Adrenal gland (tissue), 12 donors: ENCODE data around the gene SEPTIN3. TPM values are rescaled to one million over a fixed set of nuclear protein-coding genes. Genes with fewer than 3 reads are reported as not detected.

ENCODE experiments used
- DNase-seq, 7 donors: peaks; one replicate each; pipeline ENCODE4 v3.0.0-alpha.2; 2019 to 2020
- H3K27ac ChIP-seq, 5 donors: fragments of 200-600 bp; sonication (generic) in 4 of 5; 1 replicate in 3 of 5; 2 replicates in 2 of 5; pipeline versions ENCODE4 v1.5.1 to v1.8.0; 2016 to 2020; ENCODE audit warnings: mild to moderate bottlenecking in 1 of 5
- H3K27me3 ChIP-seq: fragments of 200-600 bp; 2 replicates; pipeline ENCODE4 v1.8.0; 2021
- H3K36me3 ChIP-seq, 2 donors: fragments of 200-600 bp; replicated peaks in 1 of 2; 1 replicate in 1 of 2; 2 replicates in 1 of 2; pipeline versions ENCODE4 v1.5.1 to v1.8.0; 2018 to 2022
- H3K4me1 ChIP-seq, 2 donors: fragments of 200-600 bp; replicated peaks in 1 of 2; 1 replicate in 1 of 2; 2 replicates in 1 of 2; pipeline versions ENCODE4 v1.5.1 to v1.8.0; 2018 to 2021
- H3K4me3 ChIP-seq, 4 donors: fragments of 200-600 bp; sonication (generic) in 3 of 4; one replicate each; pipeline ENCODE4 v1.5.1; 2016 to 2018
- H3K9me3 ChIP-seq, 3 donors: fragments of 200-600 bp; sonication (generic) in 1 of 3; replicated peaks in 1 of 3; 1 replicate in 2 of 3; 2 replicates in 1 of 3; pipeline versions ENCODE4 v1.5.1 to v1.8.0; 2016 to 2021
- CTCF ChIP-seq, 6 experiments: fragments of 450-650 bp in 4 of 6; fragments of 200-600 bp in 2 of 6; sonication (generic) in 1 of 6; IDR thresholded peaks; 1 replicate in 5 of 6; 2 replicates in 1 of 6; pipeline versions ENCODE4 v1.5.1 to v1.8.0; 2016 to 2021; ENCODE audit warnings: antibody characterized with exemption in 6 of 6, mild to moderate bottlenecking in 2 of 6, moderate library complexity in 1 of 6
- POLR2A ChIP-seq, 2 donors: fragments of 450-650 bp; IDR thresholded peaks; one replicate each; pipeline ENCODE4 v1.6.1; 2017; ENCODE audit warnings: antibody characterized with exemption in 2 of 2, mild to moderate bottlenecking in 2 of 2, moderate library complexity in 1 of 2
- WGBS, 4 donors: extraction: QIAGEN DNeasy Blood & Tissue Kit in 2 of 4; methylation state at CpG; one replicate each; pipeline versions ENCODE4 v1.1.5 to v1.1.7; 2013 to 2017; 5-methylcytosine and 5-hydroxymethylcytosine counted together
- intact Hi-C, 2 donors: fragments of 100-400 bp; cut with DNase I; formaldehyde crosslinking; loops; one replicate each; pipeline versions ENCODE4 v1.14.1 to v1.15.0; 2022 to 2023
- polyA plus RNA-seq, 3 donors: library from polyadenylated mRNA; stranded (reverse); fragments of 200-250 nt in 2 of 3; fragments of 350-450 nt in 1 of 3; fragmentation: Illumina TruSeq in 1 of 3; extraction: RNeasy Lipid Tissue Mini Kit (QIAGEN cat#74804) in 1 of 3; gene quantifications; one replicate each; pipeline ENCODE4 v1.2.3, GENCODE V29; 2013 to 2014
- total RNA-seq, 9 donors: library from RNA; depleted of rRNA in 4 of 9; stranded (reverse); fragments of >200 nt in 4 of 9; fragments of 120-200 nt in 1 of 9; fragmentation: NEBNext Ultra II Directional in 1 of 9; extraction: Animal tissue kit (Norgen Biotek cat#: 25700) in 1 of 9; gene quantifications; one replicate each; pipeline versions ENCODE4 v1.1.0 to v1.2.4, GENCODE V29; 2013 to 2023
- donor health status: healthy with polysubstance abuse.
- donor health status: Bipolar disorder and iron deficiency.
- donor health status: DM: yes; HTN: yes; CAD: no.
- donor health status: DM: no; HTN: no; CAD: no.
- donor health status: DM: no; HTN: no; CAD: no.
- donor health status: DM: yes; HTN: yes; CAD: no.

Gene SEPTIN3
- total and polyA plus RNA-seq, 12 donors, result 0.14 to 7.4 (median 2.1) TPM; not detected in 2

- Histone ChIP-seq H3K4me1 (peaks cover 0 to 13% of the 10 kb centered on the region in 2 donors), H3K9me3 (no peaks in the 10 kb centered on the region), H3K27ac (no peak overlapping the region), H3K4me3 (no peak overlapping the region), H3K36me3 (no peaks in the 10 kb centered on the region), H3K27me3 (no peaks in the 10 kb centered on the region)
- intact Hi-C loops, result no loop called here
- 69 to 81% (median 74%) methylated on average over 3 of the region's 3 CpGs for WGBS, 4 donors
- no peak for TF ChIP-seq CTCF (IDR thresholded peaks at IDR 0.05)
- TF ChIP-seq POLR2A (IDR thresholded peaks at IDR 0.05), result no peak
- DNase-seq, result peak in 2 of 7 donors; percentile 8 to 59
These were observed 26.0 kb downstream of the SEPTIN3 start for GRCh38 chr22:41995211-41995610.

DNA sequence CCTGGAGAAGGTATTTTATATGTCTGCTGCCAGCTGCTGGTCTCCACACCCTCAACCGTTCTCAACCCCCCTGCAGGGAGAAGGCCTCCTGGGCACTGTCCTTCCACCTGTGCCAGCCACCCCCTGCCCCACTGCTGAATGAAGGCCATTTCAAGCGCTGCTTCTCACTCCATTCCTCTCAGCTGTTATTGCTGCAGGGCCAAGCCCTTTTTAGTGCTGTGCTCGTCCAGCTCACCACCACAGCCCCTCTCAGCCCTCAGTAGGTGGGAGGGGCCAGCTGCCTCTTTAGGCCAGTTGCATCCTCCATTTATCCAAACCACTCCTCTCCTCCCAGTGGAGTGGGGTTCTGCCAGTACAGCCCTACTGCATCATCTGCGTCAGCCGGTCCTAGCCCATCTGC lies 27.6 kb downstream of the SEPTIN3 start:
- Histone ChIP-seq H3K27me3 (no peaks in the 10 kb centered on the region), H3K9me3 (no peaks in the 10 kb centered on the region), H3K27ac (no peak overlapping the region), H3K4me3 (no peak overlapping the region), H3K4me1 (peaks cover 0 to 13% of the 10 kb centered on the region in 2 donors), H3K36me3 (no peaks in the 10 kb centered on the region)
- TF ChIP-seq POLR2A (IDR thresholded peaks at IDR 0.05) (no peak), CTCF (IDR thresholded peaks at IDR 0.05) (no peak)
- intact Hi-C loops, result no loop called here
- peak in 1 of 7 donors; percentile 41 for DNase-seq
- 78 to 92% (median 88%) methylated on average over 4 to 5 of the region's 5 CpGs for WGBS, 4 donors

GRCh38 chr22:41998361-41999261 lies 29.4 kb downstream of the SEPTIN3 start, which contains the start of gene WBP2NL:
Gene WBP2NL, plus strand, starts transcription at chr22:41998788. Its CDS starts 31 bp downstream, at chr22:41998819.
- Histone ChIP-seq H3K27me3 (no peaks in the 10 kb centered on the region), H3K4me1 (peaks cover 0 to 13% of the 10 kb centered on the region in 2 donors), H3K27ac (peak within 1 kb of the TSS in 2 of 5 donors; percentile 23 to 40), H3K9me3 (no peaks in the 10 kb centered on the region), H3K36me3 (no peaks in the 10 kb centered on the region), H3K4me3 (peak within 1 kb of the TSS in 2 of 4 donors; percentile 44 to 49)
- WGBS, 4 donors, result 31 to 39% (median 34%) methylated on average over 45 to 71 of the region's 71 CpGs
- TF ChIP-seq CTCF (IDR thresholded peaks at IDR 0.05) (no peak), POLR2A (IDR thresholded peaks at IDR 0.05) (peak; percentile 36 to 53)
- DNase-seq, result peak; percentile 88 to 94 (median 90)
- intact Hi-C loops, result no loop called here

GRCh38 chr22:42000466-42000865 lies 31.2 kb downstream of the SEPTIN3 start:
- Histone ChIP-seq H3K36me3 (no peaks in the 10 kb centered on the region), H3K4me3 (no peak overlapping the region), H3K9me3 (no peaks in the 10 kb centered on the region), H3K27ac (no peak overlapping the region), H3K27me3 (no peaks in the 10 kb centered on the region), H3K4me1 (peaks cover 0 to 13% of the 10 kb centered on the region in 2 donors)
- peak in 1 of 7 donors; percentile 35 for DNase-seq
- 94 to 98% (median 97%) methylated on average over 8 of the region's 8 CpGs for WGBS, 4 donors
- intact Hi-C loops, result no loop called here
- no peak for TF ChIP-seq POLR2A (IDR thresholded peaks at IDR 0.05)
- no peak for TF ChIP-seq CTCF (IDR thresholded peaks at IDR 0.05)
